CD4-positive, alpha-beta T cell treated with Interleukin-12 subunit alpha and Interleukin-12 subunit beta, for 1 hour (primary cell): Measurements from ENCODE around the gene ADGRF4.
"Not testable (repeated sequence)": the region's sequence is repeated elsewhere in the genome, so short reads cannot be mapped to it uniquely, and the experiment has no call there.

Experiments
- DNase-seq: peaks from one replicate; pipeline ENCODE4 v3.0.0-alpha.2; 2020

ADGRF4 gene

DNA sequence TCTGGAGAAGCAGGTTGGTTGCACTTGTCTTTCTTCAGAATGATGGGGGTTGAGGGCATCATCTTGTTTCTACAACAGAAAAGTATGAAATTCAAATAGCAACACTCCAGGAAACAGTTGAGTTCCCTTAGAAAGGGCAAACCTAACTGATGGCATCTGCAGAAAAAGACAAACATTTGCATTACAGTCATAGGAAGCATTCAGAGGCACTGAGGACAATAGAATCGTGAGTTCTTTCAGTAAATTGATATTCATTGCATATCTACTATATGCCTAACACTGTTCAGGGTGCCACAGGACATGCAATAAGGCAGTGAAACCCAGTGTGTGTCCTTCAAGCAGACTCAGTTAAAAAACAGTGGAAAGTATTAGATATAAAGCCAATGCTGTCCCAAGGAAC lies 42.3 kb downstream of the ADGRF4 start:
- no peak for DNase-seq

- no peak for DNase-seq
Measured at GRCh38 chr6:47741807-47742206, 43.4 kb downstream of the ADGRF4 start.

DNA sequence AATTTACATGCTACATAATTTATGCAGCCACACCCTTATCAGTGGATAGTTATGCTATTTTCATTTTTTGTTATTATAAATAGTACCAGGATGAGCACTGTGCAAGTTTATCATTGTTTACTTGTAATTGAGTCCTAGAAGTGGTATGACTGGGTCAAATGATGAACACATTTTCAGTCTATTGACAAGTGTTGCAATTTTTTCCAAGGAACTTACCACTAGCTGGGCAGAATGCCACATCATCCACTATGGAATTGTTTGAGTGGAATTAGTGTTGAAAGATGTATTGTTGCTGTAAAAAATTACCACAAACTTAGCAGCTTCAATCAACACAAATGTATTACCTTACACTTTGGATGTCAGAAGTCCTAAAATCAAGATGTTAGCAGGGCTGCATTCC lies 45.4 kb downstream of the ADGRF4 start:
- no peak for DNase-seq

DNA sequence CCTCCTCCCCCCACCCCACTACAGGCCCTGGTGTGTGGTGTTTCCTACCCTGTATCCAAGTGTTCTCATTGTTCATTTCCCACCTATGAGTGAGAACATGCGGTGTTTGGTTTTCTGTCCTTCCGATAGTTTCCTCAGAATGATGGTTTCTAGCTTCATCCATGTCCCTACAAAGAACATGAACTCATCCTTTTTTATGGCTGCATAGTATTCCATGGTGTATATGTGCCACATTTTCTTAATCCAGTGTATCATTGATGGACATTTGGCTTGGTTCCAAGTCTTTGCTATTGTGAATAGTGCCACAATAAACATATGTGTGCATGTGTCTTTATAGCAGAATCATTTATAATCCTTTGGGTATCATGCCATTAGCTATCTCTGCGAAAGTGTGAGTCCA lies 46.9 kb downstream of the ADGRF4 start:
- DNase-seq, result not testable (repeated sequence)

- DNase-seq, result no peak
Measured at GRCh38 chr6:47749757-47750156, 51.4 kb downstream of the ADGRF4 start.

DNA sequence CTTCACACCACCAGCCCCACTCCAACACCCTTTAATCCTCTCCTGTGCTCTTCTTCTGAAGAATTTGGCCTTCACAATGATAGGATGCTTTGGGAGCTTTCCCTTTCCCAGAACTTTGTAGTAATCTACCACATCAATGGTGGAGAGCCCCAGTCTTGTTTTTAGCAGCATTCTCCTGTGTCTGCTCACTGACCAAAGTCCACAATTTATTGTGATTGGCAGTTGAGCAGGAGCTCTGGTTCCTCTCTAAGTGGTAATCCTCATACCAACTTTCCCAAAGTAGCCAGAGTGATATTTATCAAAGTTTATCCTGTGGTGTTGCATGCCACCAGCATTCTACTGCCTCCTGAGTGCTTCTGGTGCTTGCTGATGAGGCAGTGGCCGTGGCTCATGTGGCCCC lies 54.4 kb downstream of the ADGRF4 start:
- DNase-seq, result no peak

- DNase-seq, result no peak
Measured at GRCh38 chr6:47759364-47759763, 61.0 kb downstream of the ADGRF4 start.

DNA sequence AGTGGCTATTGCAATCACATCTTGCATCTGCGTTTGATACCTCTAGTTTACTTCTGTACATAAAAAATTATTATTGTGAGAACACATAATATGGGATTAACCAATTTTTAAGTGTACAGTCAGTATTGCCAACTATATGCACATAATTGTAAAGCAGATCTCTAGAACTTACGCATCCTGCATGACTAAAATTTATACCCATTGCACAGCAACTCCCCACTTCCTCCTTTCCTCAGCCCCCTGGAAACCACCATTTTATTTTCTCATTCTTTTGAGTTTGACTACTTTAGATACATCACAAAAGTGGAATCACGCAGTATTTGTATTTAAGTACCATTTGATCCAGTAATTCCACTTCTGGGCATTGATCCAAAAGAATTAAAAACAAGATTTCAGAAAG lies 64.1 kb downstream of the ADGRF4 start:
- DNase-seq, result no peak

DNA sequence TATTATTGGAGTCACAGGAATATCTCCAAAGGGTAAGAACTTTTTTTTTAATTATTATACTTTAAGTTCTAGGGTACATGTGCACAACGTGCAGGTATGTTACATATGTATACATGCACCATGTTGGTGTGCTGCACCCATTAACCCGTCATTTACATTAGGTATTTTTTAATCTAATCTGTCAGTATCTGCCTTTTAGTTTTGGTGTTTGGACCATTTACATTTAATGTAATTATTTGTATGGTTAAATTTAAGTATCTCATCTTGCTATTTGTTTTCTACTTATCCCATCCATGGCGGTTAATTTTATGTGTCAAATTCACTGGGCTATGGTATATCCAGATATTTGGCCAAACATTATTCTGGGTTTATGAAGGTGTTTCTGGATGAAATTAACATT lies 68.1 kb downstream of the ADGRF4 start:
- no peak for DNase-seq

DNA sequence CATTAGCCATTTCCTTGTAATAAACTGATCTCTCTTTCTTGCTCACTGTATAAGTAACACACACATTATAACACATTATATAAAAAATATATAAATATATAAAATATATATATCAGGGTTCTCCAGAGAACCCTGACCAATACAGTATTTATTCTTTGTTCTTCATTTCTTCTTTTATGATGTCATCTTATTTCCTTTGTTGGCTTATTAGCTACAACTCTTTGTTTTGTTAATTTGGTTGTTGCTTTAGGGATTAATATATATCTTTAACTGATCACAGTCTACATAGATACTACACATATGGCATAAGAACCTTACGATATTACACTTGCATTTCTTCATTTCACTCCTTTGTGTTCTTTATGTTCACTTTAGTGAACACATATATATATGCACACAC lies 68.7 kb downstream of the ADGRF4 start:
- DNase-seq, result no peak

DNA sequence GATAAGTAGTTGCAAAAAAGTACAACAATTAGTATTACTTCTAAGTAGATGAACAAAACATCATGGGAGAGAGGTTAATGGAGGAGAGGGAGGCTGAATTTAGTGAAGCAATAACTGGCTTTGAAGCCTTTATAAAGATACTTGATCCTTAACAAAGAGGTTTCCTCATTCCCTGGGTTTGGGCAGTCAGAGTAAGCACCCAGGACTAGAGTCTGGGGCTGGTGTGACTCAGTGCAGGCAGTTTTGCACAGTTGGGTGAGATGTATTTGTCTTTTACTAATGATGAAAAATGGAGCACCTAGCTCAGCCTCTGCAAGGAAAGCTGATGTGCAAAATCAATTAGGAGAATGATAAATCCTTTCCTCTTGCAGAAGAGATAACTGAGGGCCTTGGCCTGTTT lies 71.6 kb downstream of the ADGRF4 start:
- DNase-seq, result no peak
